Measurements from ENCODE around the gene SLC11A1.

SLC11A1 gene

DNA sequence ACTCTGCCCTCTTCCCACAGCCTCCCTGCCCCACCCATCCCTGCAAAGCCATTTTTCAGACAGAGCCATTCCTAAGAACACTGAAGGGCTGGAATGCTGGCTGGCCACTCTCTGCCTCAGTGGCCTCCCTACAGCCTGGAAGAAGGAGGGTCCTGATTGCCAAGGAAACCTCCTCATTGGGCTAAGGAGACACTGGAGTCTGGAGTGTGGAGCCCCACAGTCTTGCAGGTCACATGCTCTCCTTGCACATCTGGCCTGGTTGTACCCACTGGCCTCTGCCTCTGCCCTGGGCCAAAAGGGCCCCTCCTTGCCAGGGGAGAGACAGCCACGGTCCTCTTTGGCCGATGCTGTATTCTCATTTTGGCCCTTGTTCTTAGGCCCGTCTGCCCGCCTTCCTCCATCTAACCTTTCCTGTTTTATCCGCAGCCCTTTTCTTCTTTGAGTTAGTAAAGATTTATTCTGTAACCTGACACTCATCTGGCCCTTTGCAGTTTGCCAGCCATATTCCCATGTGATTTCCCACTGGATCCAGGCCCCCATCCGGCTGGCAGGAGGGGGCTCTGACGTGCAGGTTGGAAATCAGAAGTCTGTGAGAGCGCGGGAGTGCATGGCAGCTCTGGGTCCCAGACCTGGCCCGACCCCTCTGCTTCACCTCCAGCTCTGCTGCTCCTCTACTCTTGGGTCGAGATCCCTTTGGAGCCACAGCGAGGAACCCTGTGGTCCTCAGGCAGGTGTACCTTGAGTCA, 36.4 kb upstream of the SLC11A1 start:
- no peaks in the 10 kb centered on the region for H3K9me3 ChIP-seq (ENCODE audit: control insufficient read depth, low read length)
- H3K4me1 ChIP-seq (ENCODE audit: control insufficient read depth, insufficient read depth, low read length, poor library complexity, severe bottlenecking): no peaks in the 10 kb centered on the region
- H3K4me3 ChIP-seq (ENCODE audit: extremely low read depth, insufficient read depth, low read length, poor library complexity, severe bottlenecking): no peak overlapping the region
- peaks cover 5% of the 10 kb centered on the region for H3K36me3 ChIP-seq (ENCODE audit: control insufficient read depth, insufficient read depth, low read length)
- WGBS, 2 experiments (ENCODE audit: insufficient coverage in 2 of 2): 88 to 93% methylated on average over 9 to 10 of the region's 12 CpGs
- H3K27ac ChIP-seq (ENCODE audit: low read depth, low read length, severe bottlenecking): no peak overlapping the region

DNA sequence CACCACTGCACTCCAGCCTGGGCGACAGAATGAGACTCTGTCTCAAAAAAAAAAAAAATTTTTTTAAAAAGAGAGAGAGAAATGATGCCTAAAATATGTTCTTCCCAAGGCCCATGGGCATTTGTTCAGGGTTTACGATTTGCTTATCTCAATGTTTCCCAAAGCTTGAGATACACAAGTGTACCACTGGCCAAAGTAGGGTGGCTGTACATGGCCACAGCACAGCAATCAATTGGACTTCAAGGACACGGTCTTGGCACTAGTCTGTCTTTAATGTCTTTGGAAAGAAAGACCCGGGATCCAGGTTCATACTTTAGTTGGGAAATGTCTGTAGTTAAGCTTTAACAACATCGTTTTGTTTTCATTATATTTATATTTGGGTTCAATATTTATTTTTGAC, 34.9 kb upstream of the SLC11A1 start:
- peaks cover 5% of the 10 kb centered on the region for H3K36me3 ChIP-seq (ENCODE audit: control insufficient read depth, insufficient read depth, low read length)
- H3K4me3 ChIP-seq (ENCODE audit: extremely low read depth, insufficient read depth, low read length, poor library complexity, severe bottlenecking): no peak overlapping the region
- WGBS, 2 experiments (ENCODE audit: insufficient coverage in 2 of 2): 93 to 100% methylated on average over 1 to 2 of the region's 5 CpGs
- H3K9me3 ChIP-seq (ENCODE audit: control insufficient read depth, low read length): peaks cover 14% of the 10 kb centered on the region
- H3K4me1 ChIP-seq (ENCODE audit: control insufficient read depth, insufficient read depth, low read length, poor library complexity, severe bottlenecking): no peaks in the 10 kb centered on the region
- no peak overlapping the region for H3K27ac ChIP-seq (ENCODE audit: low read depth, low read length, severe bottlenecking)

DNA sequence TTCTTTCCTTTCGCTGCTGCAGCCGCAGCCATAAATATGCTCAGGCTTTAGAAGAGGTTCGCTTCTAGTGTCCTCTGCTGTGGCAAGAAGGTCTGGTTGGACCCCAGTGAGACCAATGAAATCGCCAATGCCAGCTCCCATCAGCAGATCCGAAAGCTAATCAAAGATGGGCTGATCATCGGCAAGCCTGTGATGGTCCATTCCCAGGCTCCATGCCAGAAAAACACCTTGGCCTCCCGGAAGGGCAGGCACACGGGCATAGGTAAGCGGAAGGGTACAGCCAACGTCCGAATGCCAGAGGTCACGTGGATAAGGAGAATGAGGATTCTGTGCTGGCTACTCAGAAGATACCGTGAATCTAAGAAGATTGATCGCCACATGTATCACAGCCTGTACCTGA, 28.0 kb upstream of the SLC11A1 start:
- no peak overlapping the region for H3K4me3 ChIP-seq (ENCODE audit: extremely low read depth, insufficient read depth, low read length, poor library complexity, severe bottlenecking)
- no peak overlapping the region for H3K27ac ChIP-seq (ENCODE audit: low read depth, low read length, severe bottlenecking)
- peaks cover 3% of the 10 kb centered on the region for H3K4me1 ChIP-seq (ENCODE audit: control insufficient read depth, insufficient read depth, low read length, poor library complexity, severe bottlenecking)
- H3K36me3 ChIP-seq (ENCODE audit: control insufficient read depth, insufficient read depth, low read length): no peaks in the 10 kb centered on the region
- peaks cover 21% of the 10 kb centered on the region for H3K9me3 ChIP-seq (ENCODE audit: control insufficient read depth, low read length)
- WGBS, 2 experiments (ENCODE audit: insufficient coverage in 2 of 2): 95 to 97% methylated on average over 10 to 14 of the region's 14 CpGs

GRCh38 chr2:218354850-218355443, 27.1 kb upstream of the SLC11A1 start:
- H3K27ac ChIP-seq (ENCODE audit: low read depth, low read length, severe bottlenecking): no peak overlapping the region
- 92 to 95% methylated on average over 13 to 14 of the region's 20 CpGs for WGBS, 2 experiments (ENCODE audit: insufficient coverage in 2 of 2)
- H3K36me3 ChIP-seq (ENCODE audit: control insufficient read depth, insufficient read depth, low read length): no peaks in the 10 kb centered on the region
- peaks cover 3% of the 10 kb centered on the region for H3K4me1 ChIP-seq (ENCODE audit: control insufficient read depth, insufficient read depth, low read length, poor library complexity, severe bottlenecking)
- peaks cover 21% of the 10 kb centered on the region for H3K9me3 ChIP-seq (ENCODE audit: control insufficient read depth, low read length)
- H3K4me3 ChIP-seq (ENCODE audit: extremely low read depth, insufficient read depth, low read length, poor library complexity, severe bottlenecking): no peak overlapping the region

GRCh38 chr2:218357236-218358177, 24.6 kb upstream of the SLC11A1 start:
- no peak overlapping the region for H3K4me3 ChIP-seq (ENCODE audit: extremely low read depth, insufficient read depth, low read length, poor library complexity, severe bottlenecking)

GRCh38 chr2:218360453-218360852, 21.6 kb upstream of the SLC11A1 start:
- Histone ChIP-seq H3K36me3 (ENCODE audit: control insufficient read depth, insufficient read depth, low read length) (no peaks in the 10 kb centered on the region), H3K4me3 (ENCODE audit: extremely low read depth, insufficient read depth, low read length, poor library complexity, severe bottlenecking) (no peak overlapping the region), H3K4me1 (ENCODE audit: control insufficient read depth, insufficient read depth, low read length, poor library complexity, severe bottlenecking) (peaks cover 3% of the 10 kb centered on the region), H3K9me3 (ENCODE audit: control insufficient read depth, low read length) (no peaks in the 10 kb centered on the region), H3K27ac (ENCODE audit: low read depth, low read length, severe bottlenecking) (no peak overlapping the region)
- 90 to 100% methylated on average over 2 to 3 of the region's 4 CpGs for WGBS, 2 experiments (ENCODE audit: insufficient coverage in 2 of 2)

More at GRCh38 chr2:218357236-218358177, 24.6 kb upstream of the SLC11A1 start:
- Histone ChIP-seq H3K4me1 (ENCODE audit: control insufficient read depth, insufficient read depth, low read length, poor library complexity, severe bottlenecking) (peaks cover 3% of the 10 kb centered on the region), H3K27ac (ENCODE audit: low read depth, low read length, severe bottlenecking) (peak overlapping the region; percentile 49), H3K9me3 (ENCODE audit: control insufficient read depth, low read length) (peaks cover 3% of the 10 kb centered on the region), H3K36me3 (ENCODE audit: control insufficient read depth, insufficient read depth, low read length) (no peaks in the 10 kb centered on the region)
- WGBS, 2 experiments (ENCODE audit: insufficient coverage in 2 of 2): 68 to 70% methylated on average over 16 to 17 of the region's 17 CpGs

GRCh38 chr2:218362606-218363005, 19.5 kb upstream of the SLC11A1 start:
- Histone ChIP-seq H3K4me1 (ENCODE audit: control insufficient read depth, insufficient read depth, low read length, poor library complexity, severe bottlenecking) (no peaks in the 10 kb centered on the region), H3K4me3 (ENCODE audit: extremely low read depth, insufficient read depth, low read length, poor library complexity, severe bottlenecking) (no peak overlapping the region), H3K36me3 (ENCODE audit: control insufficient read depth, insufficient read depth, low read length) (no peaks in the 10 kb centered on the region), H3K27ac (ENCODE audit: low read depth, low read length, severe bottlenecking) (no peak overlapping the region), H3K9me3 (ENCODE audit: control insufficient read depth, low read length) (peaks cover 7% of the 10 kb centered on the region)
- WGBS, 2 experiments (ENCODE audit: insufficient coverage in 2 of 2): 95 to 97% methylated on average over 4 to 8 of the region's 8 CpGs

- Histone ChIP-seq H3K4me1 (ENCODE audit: control insufficient read depth, insufficient read depth, low read length, poor library complexity, severe bottlenecking) (no peaks in the 10 kb centered on the region), H3K4me3 (ENCODE audit: extremely low read depth, insufficient read depth, low read length, poor library complexity, severe bottlenecking) (no peak overlapping the region), H3K27ac (ENCODE audit: low read depth, low read length, severe bottlenecking) (no peak overlapping the region), H3K36me3 (ENCODE audit: control insufficient read depth, insufficient read depth, low read length) (no peaks in the 10 kb centered on the region), H3K9me3 (ENCODE audit: control insufficient read depth, low read length) (peaks cover 7% of the 10 kb centered on the region)
- WGBS, 2 experiments (ENCODE audit: insufficient coverage in 2 of 2): 100% methylated on average over 1 of the region's 3 CpGs; no CpG with 5 or more reads in 1 of the 2 experiments
Measured at GRCh38 chr2:218363736-218364135, 18.3 kb upstream of the SLC11A1 start.

DNA sequence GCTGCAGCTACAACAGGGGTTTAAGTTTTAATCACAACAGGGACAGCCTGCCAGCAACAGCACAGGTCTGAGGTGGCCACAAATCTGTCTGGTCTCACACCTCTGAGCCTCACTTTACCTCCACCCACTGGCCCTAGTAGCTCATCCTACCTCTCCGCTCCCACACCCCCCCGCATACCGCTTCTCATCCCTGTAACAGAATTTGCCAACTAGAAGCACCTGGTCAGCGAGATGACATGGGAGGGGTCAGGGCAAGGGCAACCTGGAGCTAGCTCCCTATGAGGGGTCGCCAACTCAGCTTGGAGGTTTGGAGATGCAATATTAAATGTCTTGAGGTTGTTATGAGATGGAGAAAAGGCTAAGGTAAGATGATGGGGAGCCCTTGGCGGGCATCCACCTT, 17.9 kb upstream of the SLC11A1 start:
- WGBS, 2 experiments (ENCODE audit: insufficient coverage in 2 of 2): 97 to 100% methylated on average over 1 to 5 of the region's 6 CpGs
- H3K36me3 ChIP-seq (ENCODE audit: control insufficient read depth, insufficient read depth, low read length): no peaks in the 10 kb centered on the region

DNA sequence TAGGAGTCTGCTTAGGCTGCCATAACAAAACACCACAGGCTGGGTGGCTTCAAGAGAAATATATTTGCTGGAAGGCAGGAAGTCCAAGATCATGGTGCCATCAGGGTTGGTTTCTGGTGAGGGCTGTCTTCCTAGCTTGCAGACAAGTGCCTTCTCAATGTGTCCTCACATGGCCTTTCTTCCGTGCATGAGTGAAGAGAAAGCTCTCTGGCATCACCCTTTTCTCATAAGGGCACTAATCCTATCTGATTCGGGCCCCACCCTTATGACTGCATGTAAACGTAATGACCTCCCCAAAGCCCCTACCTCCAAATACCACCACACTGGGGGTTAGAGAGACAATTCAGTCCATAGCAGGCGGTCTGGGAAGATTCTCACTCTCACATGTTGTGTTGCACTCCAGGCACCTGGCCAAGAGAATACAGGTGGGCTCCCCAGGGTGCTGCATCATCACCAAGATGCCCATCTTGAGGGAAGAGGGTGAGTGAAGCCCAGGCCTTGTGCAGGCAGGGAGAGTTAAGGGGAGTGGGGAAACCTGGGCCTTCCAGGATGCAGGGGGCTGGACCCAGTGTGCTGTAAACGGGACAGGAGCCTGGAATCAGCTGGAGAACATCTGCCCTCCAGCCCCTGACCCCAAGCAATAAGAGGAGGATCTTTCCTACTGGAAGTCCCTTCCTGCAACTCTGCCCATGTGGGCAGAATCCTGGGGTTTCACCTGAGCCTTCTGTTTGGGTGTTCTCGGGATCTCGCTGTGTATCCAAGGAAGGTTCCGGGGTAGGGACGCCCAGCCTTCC, 15.3 kb upstream of the SLC11A1 start:
- H3K4me3 ChIP-seq (ENCODE audit: extremely low read depth, insufficient read depth, low read length, poor library complexity, severe bottlenecking): peak overlapping the region; percentile 39
- H3K4me1 ChIP-seq (ENCODE audit: control insufficient read depth, insufficient read depth, low read length, poor library complexity, severe bottlenecking): no peaks in the 10 kb centered on the region
- peaks cover 7% of the 10 kb centered on the region for H3K9me3 ChIP-seq (ENCODE audit: control insufficient read depth, low read length)
- H3K27ac ChIP-seq (ENCODE audit: low read depth, low read length, severe bottlenecking): no peak overlapping the region
- 93% methylated on average over 6 of the region's 9 CpGs for WGBS, 2 experiments (ENCODE audit: insufficient coverage in 2 of 2)
- H3K36me3 ChIP-seq (ENCODE audit: control insufficient read depth, insufficient read depth, low read length): no peaks in the 10 kb centered on the region

More for the DNA sequence above, 17.9 kb upstream of the SLC11A1 start:
- Histone ChIP-seq H3K9me3 (ENCODE audit: control insufficient read depth, low read length) (peaks cover 7% of the 10 kb centered on the region), H3K4me3 (ENCODE audit: extremely low read depth, insufficient read depth, low read length, poor library complexity, severe bottlenecking) (no peak overlapping the region), H3K27ac (ENCODE audit: low read depth, low read length, severe bottlenecking) (no peak overlapping the region), H3K4me1 (ENCODE audit: control insufficient read depth, insufficient read depth, low read length, poor library complexity, severe bottlenecking) (no peaks in the 10 kb centered on the region)

Data from mesodermal cell (in vitro differentiated cells).